Tibial nerve (tissue), 4 donors: ENCODE results near the gene ROBO1. TPM values are rescaled to one million over a fixed set of nuclear protein-coding genes. Genes with fewer than 3 reads are reported as not detected.

ENCODE experiments used
- DNase-seq, 2 donors: peaks; one replicate each; pipeline ENCODE4 v3.0.0-alpha.2; 2019; ENCODE audit warnings: low spot score in 2 of 2
- H3K27ac ChIP-seq, 4 donors: fragments of 200-600 bp; sonication (generic) in 3 of 4; one replicate each; pipeline ENCODE4 v1.5.1; 2017 to 2019; ENCODE audit warnings: mild to moderate bottlenecking in 1 of 4
- H3K27me3 ChIP-seq, 2 donors: fragments of 200-600 bp; sonication (generic) in 1 of 2; one replicate each; pipeline versions ENCODE4 v1.5.1 to v1.6.0; 2017 to 2019
- H3K36me3 ChIP-seq, 3 donors: fragments of 200-600 bp; sonication (generic); one replicate each; pipeline ENCODE4 v1.5.1; 2018 to 2019
- H3K4me1 ChIP-seq, 4 donors: fragments of 200-600 bp; sonication (generic) in 3 of 4; one replicate each; pipeline ENCODE4 v1.5.1; 2017 to 2019
- H3K4me3 ChIP-seq, 4 donors: fragments of 200-600 bp; sonication (generic) in 3 of 4; one replicate each; pipeline ENCODE4 v1.5.1; 2017 to 2019; ENCODE audit warnings: mild to moderate bottlenecking in 1 of 4, moderate library complexity in 1 of 4
- H3K9me3 ChIP-seq, 4 donors: fragments of 200-600 bp; sonication (generic) in 3 of 4; one replicate each; pipeline ENCODE4 v1.5.1; 2017 to 2019
- CTCF ChIP-seq, 5 experiments: fragments of 200-600 bp in 3 of 5; fragments of 450-650 bp in 2 of 5; sonication (generic) in 3 of 5; IDR thresholded peaks; one replicate each; pipeline ENCODE4 v1.5.1; 2016 to 2019; ENCODE audit warnings: antibody characterized with exemption in 5 of 5, mild to moderate bottlenecking in 3 of 5, moderate library complexity in 2 of 5
- EP300 ChIP-seq, 2 donors: sonication (generic); formaldehyde crosslinking; IDR thresholded peaks; one replicate each; pipeline ENCODE4 v1.6.1; 2017; ENCODE audit warnings: antibody characterized with exemption in 2 of 2, mild to moderate bottlenecking in 1 of 2
- POLR2A ChIP-seq, 2 donors: fragments of 450-650 bp; IDR thresholded peaks; one replicate each; pipeline ENCODE4 v1.6.1; 2017; ENCODE audit warnings: antibody characterized with exemption in 2 of 2, mild to moderate bottlenecking in 2 of 2, moderate library complexity in 2 of 2
- WGBS, 2 donors: methylation state at CpG; one replicate each; pipeline ENCODE4 v1.1.5; 2018; 5-methylcytosine and 5-hydroxymethylcytosine counted together
- total RNA-seq, 4 donors: library from RNA; depleted of rRNA; stranded (reverse); fragments of >200 nt; gene quantifications; one replicate each; pipeline ENCODE4 v1.1.0, GENCODE V29; 2016

Gene ROBO1
- total RNA-seq, 4 donors from 2014 or later: 12.6 to 27.8 (median 23.1) TPM

DNA sequence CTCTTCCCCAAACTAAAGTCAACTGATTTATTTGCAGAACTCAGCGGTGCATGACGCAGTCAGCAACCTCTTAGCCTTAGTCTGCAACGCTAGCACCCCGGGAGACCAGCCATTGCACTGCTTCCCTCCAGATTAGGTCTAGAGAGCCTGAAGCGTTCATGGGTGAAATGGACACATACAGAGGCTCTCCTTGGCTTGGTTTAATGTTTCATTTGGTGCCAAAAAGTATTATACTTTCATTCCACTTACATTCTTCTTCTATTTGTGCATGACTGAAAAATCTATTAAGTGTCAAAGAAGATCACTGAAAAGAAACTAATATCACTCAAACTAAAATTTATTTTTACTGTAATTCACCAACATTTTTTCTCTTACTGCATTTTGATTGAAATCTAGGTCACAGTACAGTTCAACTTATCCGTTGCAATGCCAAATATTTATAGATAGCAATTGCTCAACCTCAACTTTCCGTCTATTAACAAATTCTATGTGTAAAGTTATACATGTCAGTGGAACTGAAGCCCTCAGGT is 116.2 kb downstream of the ROBO1 start:
- H3K27ac ChIP-seq: no peak overlapping the region
- TF ChIP-seq CTCF (IDR thresholded peaks at IDR 0.05): no peak
- no peak for TF ChIP-seq EP300 (IDR thresholded peaks at IDR 0.05)
- no peak for TF ChIP-seq POLR2A (IDR thresholded peaks at IDR 0.05)
- H3K4me3 ChIP-seq: no peak overlapping the region
- no peaks in the 10 kb centered on the region for H3K9me3 ChIP-seq
- H3K36me3 ChIP-seq: no peaks in the 10 kb centered on the region
- 40 to 42% methylated on average over 7 of the region's 7 CpGs for WGBS, 2 donors
- H3K27me3 ChIP-seq: no peaks in the 10 kb centered on the region
- DNase-seq: no peak
- H3K4me1 ChIP-seq: no peaks in the 10 kb centered on the region

- TF ChIP-seq EP300 (IDR thresholded peaks at IDR 0.05) (no peak), CTCF (IDR thresholded peaks at IDR 0.05) (no peak), POLR2A (IDR thresholded peaks at IDR 0.05) (no peak)
- DNase-seq: no peak
- Histone ChIP-seq H3K27ac (no peak overlapping the region), H3K36me3 (no peaks in the 10 kb centered on the region), H3K4me1 (no peaks in the 10 kb centered on the region), H3K27me3 (no peaks in the 10 kb centered on the region), H3K9me3 (no peaks in the 10 kb centered on the region), H3K4me3 (no peak overlapping the region)
- WGBS, 2 donors: 94 to 95% methylated on average over 2 of the region's 2 CpGs
Measured at GRCh38 chr3:79639855-79640254, 127.9 kb downstream of the ROBO1 start.

DNA sequence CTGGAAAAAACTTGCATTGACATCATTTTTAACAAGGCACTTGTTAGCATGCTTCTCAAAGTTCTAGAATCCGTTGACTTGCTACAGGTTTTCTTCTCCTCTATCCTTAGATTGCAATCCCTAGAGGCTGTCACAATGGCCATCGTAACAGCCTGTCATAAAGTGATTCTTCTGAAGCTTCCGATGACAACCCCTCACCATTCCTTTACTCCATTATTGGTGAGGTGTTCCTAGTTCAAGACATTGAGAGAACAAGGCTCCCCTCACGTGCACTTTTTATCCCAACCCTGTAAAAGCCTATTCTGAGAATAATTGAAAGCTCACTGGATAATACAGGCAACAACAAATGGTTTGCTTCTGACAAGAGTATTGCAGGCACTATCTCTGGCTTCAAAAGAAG is 131.4 kb downstream of the ROBO1 start:
- Histone ChIP-seq H3K27me3 (no peaks in the 10 kb centered on the region), H3K9me3 (no peaks in the 10 kb centered on the region), H3K27ac (no peak overlapping the region), H3K4me3 (no peak overlapping the region), H3K36me3 (no peaks in the 10 kb centered on the region), H3K4me1 (no peaks in the 10 kb centered on the region)
- DNase-seq: no peak
- no peak for TF ChIP-seq POLR2A (IDR thresholded peaks at IDR 0.05)
- no peak for TF ChIP-seq EP300 (IDR thresholded peaks at IDR 0.05)
- TF ChIP-seq CTCF (IDR thresholded peaks at IDR 0.05): no peak
- WGBS, 2 donors: 46 to 47% methylated on average over 4 of the region's 4 CpGs

GRCh38 chr3:79632842-79633241 is 135.0 kb downstream of the ROBO1 start:
- DNase-seq: no peak
- WGBS, 2 donors: 74 to 87% methylated on average over 1 of the region's 1 CpG
- H3K4me3 ChIP-seq: no peak overlapping the region

GRCh38 chr3:79618883-79619282 is 148.9 kb downstream of the ROBO1 start:
- H3K9me3 ChIP-seq: peaks cover 0 to 52% (median 3%) of the 10 kb centered on the region in 4 donors
- WGBS, 2 donors: 90 to 95% methylated on average over 6 of the region's 6 CpGs

More at GRCh38 chr3:79632842-79633241, 135.0 kb downstream of the ROBO1 start:
- Histone ChIP-seq H3K9me3 (peaks cover 0 to 6% (median 0%) of the 10 kb centered on the region in 4 donors), H3K36me3 (no peaks in the 10 kb centered on the region), H3K4me1 (no peaks in the 10 kb centered on the region), H3K27ac (no peak overlapping the region), H3K27me3 (no peaks in the 10 kb centered on the region)
- TF ChIP-seq EP300 (IDR thresholded peaks at IDR 0.05) (no peak), POLR2A (IDR thresholded peaks at IDR 0.05) (no peak), CTCF (IDR thresholded peaks at IDR 0.05) (no peak)

More at GRCh38 chr3:79618883-79619282, 148.9 kb downstream of the ROBO1 start:
- no peak for DNase-seq
- no peaks in the 10 kb centered on the region for H3K4me1 ChIP-seq
- H3K36me3 ChIP-seq: no peaks in the 10 kb centered on the region
- TF ChIP-seq EP300 (IDR thresholded peaks at IDR 0.05) (no peak), POLR2A (IDR thresholded peaks at IDR 0.05) (no peak), CTCF (IDR thresholded peaks at IDR 0.05) (no peak)
- H3K4me3 ChIP-seq: no peak overlapping the region
- no peaks in the 10 kb centered on the region for H3K27me3 ChIP-seq
- no peak overlapping the region for H3K27ac ChIP-seq
